DND-41 (cell line): ENCODE measurements around the gene AHCYL1.

Experiments used
- ATAC-seq: fragments of 200-7000 bp; cut with Tn5 transposase; 3 replicates; pipeline ENCODE4 v1.9.1; 2021; ENCODE audit warnings: low read depth; ENCODE audit not compliant: insufficient read depth
- DNase-seq: peaks from one replicate; pipeline ENCODE4 v3.0.0-alpha.2; 2020
- H2AFZ ChIP-seq: 2 replicates; pipeline ENCODE4 v1.6.0; 2012; ENCODE audit warnings: low read depth, low read length
- H3K27ac ChIP-seq: 2 replicates; pipeline ENCODE4 v1.5.1; 2012; ENCODE audit warnings: low read length, inconsistent platforms
- H3K27me3 ChIP-seq: fragments of 200-600 bp; sonication (generic); 2 replicates; pipeline ENCODE4 v1.6.0; 2012; ENCODE audit warnings: low read length, mild to moderate bottlenecking, inconsistent platforms; ENCODE audit not compliant: insufficient read depth, poor library complexity
- H3K36me3 ChIP-seq: 2 replicates; pipeline ENCODE4 v1.5.1; 2012; ENCODE audit warnings: low read length, inconsistent platforms; ENCODE audit not compliant: insufficient read depth
- H3K4me1 ChIP-seq: 2 replicates; pipeline ENCODE4 v1.5.1; 2012; ENCODE audit warnings: mild to moderate bottlenecking, low read length; ENCODE audit not compliant: insufficient read depth
- H3K4me2 ChIP-seq: 2 replicates; pipeline ENCODE4 v1.6.0; 2012; ENCODE audit warnings: mild to moderate bottlenecking, moderate library complexity, low read length, inconsistent platforms; ENCODE audit not compliant: insufficient read depth
- H3K4me3 ChIP-seq, 2 experiments: fragments of 200-600 bp in 1 of 2; shearing (Covaris generic) in 1 of 2; 2 replicates each; pipeline ENCODE4 v1.5.1; 2012 to 2016; ENCODE audit warnings: inconsistent platforms in 2 of 2, low read length in 2 of 2, mild to moderate bottlenecking in 2 of 2, low read depth in 1 of 2, moderate library complexity in 1 of 2
- H3K79me2 ChIP-seq: 2 replicates; pipeline ENCODE4 v1.6.0; 2012; ENCODE audit warnings: low read length, inconsistent platforms; ENCODE audit not compliant: insufficient read depth
- H3K9ac ChIP-seq: 2 replicates; pipeline ENCODE4 v1.6.0; 2012; ENCODE audit warnings: low read depth, mild to moderate bottlenecking, inconsistent platforms, low read length, moderate library complexity
- H3K9me3 ChIP-seq: 2 replicates; pipeline ENCODE4 v1.5.1; 2012; ENCODE audit warnings: low read length, moderate library complexity, mild to moderate bottlenecking, inconsistent platforms; ENCODE audit not compliant: insufficient read depth, severe bottlenecking
- H4K20me1 ChIP-seq: 2 replicates; pipeline ENCODE4 v1.6.0; 2012; ENCODE audit warnings: low read length; ENCODE audit not compliant: insufficient read depth
- CTCF ChIP-seq: IDR thresholded peaks from 2 replicates; pipeline ENCODE4 v1.5.1; 2012; ENCODE audit warnings: borderline replicate concordance, low read length, moderate library complexity, mild to moderate bottlenecking; ENCODE audit not compliant: poor library complexity, severe bottlenecking; ENCODE audit errors: extremely low read depth
- EZH2 ChIP-seq: IDR thresholded peaks from 3 replicates; pipeline ENCODE4 v1.6.1; 2012; ENCODE audit warnings: borderline replicate concordance, low read depth, mild to moderate bottlenecking, moderate library complexity, low read length, inconsistent platforms; ENCODE audit not compliant: severe bottlenecking

The AHCYL1 gene

GRCh38 chr1:110008971-110009565 lies 24.5 kb downstream of the AHCYL1 start:
- Histone ChIP-seq H3K4me2 (no peak overlapping the region), H3K4me3 (no peak overlapping the region), H3K9ac (no peak overlapping the region), H3K27me3 (no peaks in the 10 kb centered on the region), H3K9me3 (no peaks in the 10 kb centered on the region), H2AFZ (no peak overlapping the region), H3K79me2 (peaks cover 24% of the 10 kb centered on the region; the same call in 1 of the 2 replicates), H4K20me1 (peaks cover 6% of the 10 kb centered on the region), H3K36me3 (peaks cover 51% of the 10 kb centered on the region), H3K4me1 (no peaks in the 10 kb centered on the region), H3K27ac (no peak overlapping the region)
- no peak for DNase-seq
- TF ChIP-seq CTCF (no peak), EZH2 (no peak)
- no peak for ATAC-seq

GRCh38 chr1:110011527-110012041 lies 27.0 kb downstream of the AHCYL1 start:
- no peaks in the 10 kb centered on the region for H3K27me3 ChIP-seq
- TF ChIP-seq EZH2: no peak
- TF ChIP-seq CTCF: peak; percentile 59
- no peaks in the 10 kb centered on the region for H3K9me3 ChIP-seq
- H3K79me2 ChIP-seq: peaks cover 7% of the 10 kb centered on the region; the same call in 1 of the 2 replicates
- H3K4me2 ChIP-seq: no peak overlapping the region
- ATAC-seq (peak; percentile 93), DNase-seq (peak; percentile 39)
- H3K4me1 ChIP-seq: no peaks in the 10 kb centered on the region
- H3K9ac ChIP-seq: no peak overlapping the region
- H3K4me3 ChIP-seq: no peak overlapping the region
- no peak overlapping the region for H3K27ac ChIP-seq
- no peak overlapping the region for H2AFZ ChIP-seq
- peaks cover 76% of the 10 kb centered on the region for H3K36me3 ChIP-seq
- peaks cover 2% of the 10 kb centered on the region for H4K20me1 ChIP-seq

- peaks cover 2% of the 10 kb centered on the region; the same call in 1 of the 2 replicates for H3K79me2 ChIP-seq
- H3K9ac ChIP-seq: no peak overlapping the region
- DNase-seq (no peak), ATAC-seq (no peak)
- H3K4me2 ChIP-seq: no peak overlapping the region
- no peak overlapping the region for H3K4me3 ChIP-seq
- H3K36me3 ChIP-seq: peaks cover 83% of the 10 kb centered on the region
- H3K27ac ChIP-seq: no peak overlapping the region
- no peaks in the 10 kb centered on the region for H3K9me3 ChIP-seq
- TF ChIP-seq EZH2: no peak
- no peak for TF ChIP-seq CTCF
- no peaks in the 10 kb centered on the region for H3K4me1 ChIP-seq
- no peaks in the 10 kb centered on the region for H4K20me1 ChIP-seq
- H3K27me3 ChIP-seq: no peaks in the 10 kb centered on the region
- H2AFZ ChIP-seq: no peak overlapping the region
Observed at GRCh38 chr1:110012100-110012780, 27.7 kb downstream of the AHCYL1 start.
